Sciatic nerve (tissue), 2 donors: Measurements from ENCODE around the gene CUL4A. TPM values are rescaled to one million over a fixed set of nuclear protein-coding genes. Genes with fewer than 3 reads are reported as not detected.
"Not testable (repeated sequence)": the region's sequence is repeated elsewhere in the genome, so short reads cannot be mapped to it uniquely, and the experiment has no call there.

Source experiments
- ATAC-seq: fragments of 200-7000 bp; cut with Tn5 transposase; one replicate; pipeline ENCODE4 v1.9.1; 2020; ENCODE audit warnings: mild to moderate bottlenecking, moderate library complexity
- DNase-seq: peaks from one replicate; pipeline ENCODE4 v3.0.0-alpha.2; 2020; ENCODE audit warnings: low spot score
- intact Hi-C: fragments of 100-400 bp; cut with DNase I; formaldehyde crosslinking; loops from one replicate; pipeline ENCODE4 v1.14.2; 2022
- microRNA-seq: library from miRNA; unstranded; fragments of <30 nt; microRNA quantifications from one replicate; pipeline ENCODE4 v1.2.0, GENCODE V29; 2020
- total RNA-seq: library from RNA; stranded (reverse); fragmentation: NEBNext Ultra II Directional; extraction: Animal tissue kit (Norgen Biotek cat#: 25700); gene quantifications from one replicate; pipeline ENCODE4 v1.2.1, GENCODE V29; 2021
- donor health status: DM: no; HTN: no; CAD: no.
- donor health status: DM: no; HTN: no; CAD: no.

Gene CUL4A
- total RNA-seq, 1 donor from 2014 or later, result 62.3 TPM

DNA sequence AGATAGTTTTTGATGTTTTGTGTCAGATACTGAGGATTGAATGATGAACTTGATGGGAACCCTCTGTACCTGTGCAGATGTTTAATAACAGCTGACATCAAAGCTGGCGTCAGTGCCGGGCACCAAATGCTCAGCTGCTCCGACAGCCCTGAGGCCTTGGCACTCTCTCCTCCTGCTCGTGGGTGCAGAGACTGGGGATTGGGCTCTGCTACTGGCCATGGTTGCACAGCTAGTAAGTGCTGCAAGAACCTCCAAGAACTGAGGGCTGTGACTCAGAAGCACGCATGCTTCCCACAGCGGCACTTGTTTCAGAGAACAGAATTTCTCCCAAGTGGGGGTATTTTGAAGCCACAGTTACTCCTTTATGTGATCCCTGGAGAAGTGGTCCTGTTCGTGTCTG, 93.6 kb downstream of the CUL4A start:
- intact Hi-C loops, result no loop called here
- ATAC-seq, result no peak
- no peak for DNase-seq

DNA sequence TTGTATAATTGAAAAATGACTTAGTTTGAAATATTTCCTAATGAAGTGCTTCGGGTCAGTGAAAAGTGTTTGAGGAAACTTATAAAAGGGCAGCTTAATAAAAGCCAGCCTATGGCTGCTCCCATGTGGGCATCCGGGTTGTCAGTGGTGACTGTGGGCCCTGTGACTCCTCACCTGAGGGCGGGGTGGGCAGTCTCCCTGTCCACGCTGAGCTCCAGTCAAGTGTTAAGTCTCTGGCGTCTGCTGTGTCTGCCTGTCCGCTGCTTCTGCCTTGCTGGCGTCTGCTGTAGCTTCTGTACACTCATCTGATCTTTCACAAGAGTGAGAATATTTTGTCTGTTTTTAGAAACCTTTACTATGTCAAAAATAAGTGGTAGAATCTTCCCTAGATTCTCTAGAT, 94.7 kb downstream of the CUL4A start:
- intact Hi-C loops, result no loop called here
- no peak for DNase-seq
- ATAC-seq, result no peak

DNA sequence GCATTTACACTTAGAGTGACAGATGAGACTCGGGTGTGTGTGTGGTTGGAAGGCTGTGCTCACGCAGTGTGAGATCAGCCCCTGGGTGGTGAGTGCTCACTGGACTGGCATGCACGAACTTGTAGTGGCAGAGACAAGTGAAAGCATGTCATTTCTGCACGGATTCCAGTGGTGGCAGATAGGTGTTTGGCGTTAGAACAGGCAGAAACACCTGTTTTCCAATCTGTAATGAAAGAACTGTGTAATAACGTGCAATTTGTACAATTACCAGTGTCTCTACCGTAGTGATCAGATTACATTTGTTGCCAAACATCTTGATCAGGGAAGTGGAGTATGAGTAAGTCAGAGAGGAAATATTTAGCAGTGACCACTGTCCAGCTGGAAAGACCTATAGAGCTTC, 95.8 kb downstream of the CUL4A start:
- intact Hi-C loops, result no loop called here
- ATAC-seq, result no peak
- no peak for DNase-seq

GRCh38 chr13:113307491-113307890, 98.1 kb downstream of the CUL4A start:
- intact Hi-C loops, result no loop called here
- DNase-seq, result no peak
- no peak for ATAC-seq

GRCh38 chr13:113309473-113309872, 100.1 kb downstream of the CUL4A start:
- intact Hi-C loops, result no loop called here
- ATAC-seq (no peak), DNase-seq (no peak)

DNA sequence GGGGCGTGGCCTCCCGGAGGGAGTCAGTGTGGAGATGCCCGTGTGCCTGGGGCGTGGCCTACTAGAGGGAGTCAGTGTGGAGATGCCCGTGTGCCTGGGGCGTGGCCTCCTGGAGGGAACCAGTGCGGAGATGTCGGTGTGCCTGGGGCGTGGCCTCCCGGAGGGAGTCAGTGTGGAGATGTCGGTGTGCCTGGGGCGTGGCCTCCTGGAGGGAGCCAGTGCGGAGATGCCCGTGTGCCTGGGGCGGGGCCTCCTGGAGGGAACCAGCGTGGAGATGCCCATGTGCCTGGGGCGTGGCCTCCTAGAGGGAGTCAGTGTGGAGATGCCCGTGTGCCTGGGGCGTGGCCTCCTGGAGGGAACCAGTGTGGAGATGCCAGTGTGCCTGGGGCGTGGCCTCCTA, 104.7 kb downstream of the CUL4A start:
- intact Hi-C loops, ATAC-seq, DNase-seq: not testable (repeated sequence)

- intact Hi-C loops, DNase-seq, ATAC-seq: not testable (repeated sequence)
Observed at GRCh38 chr13:113314895-113315470, 105.6 kb downstream of the CUL4A start.

GRCh38 chr13:113315992-113316391, 106.6 kb downstream of the CUL4A start:
- no peak for DNase-seq
- no peak for ATAC-seq
- intact Hi-C loops, result no loop called here

Small RNA genes lying within 50 kb of the gene (microRNA-seq; reads per million reads assigned to microRNA genes)
- gene MIR8075, result not detected

Other genes starting within 250 kb of the CUL4A start
- 64.1 TPM for gene MCF2L, start 240.4 kb upstream of the CUL4A start, total RNA-seq
- gene F7, start 103.8 kb upstream of the CUL4A start, total RNA-seq, result 0.27 TPM
- gene F10, start 86.8 kb upstream of the CUL4A start, total RNA-seq, result 14.2 TPM
- not detected for gene PROZ, start 51.0 kb upstream of the CUL4A start, total RNA-seq
- gene PCID2, start 944 bp upstream of the CUL4A start, total RNA-seq, result 45.1 TPM
- 183 TPM for gene LAMP1, start 87.6 kb downstream of the CUL4A start, total RNA-seq
- 6.3 TPM for gene GRTP1, start 154.5 kb downstream of the CUL4A start, total RNA-seq
- 14.5 TPM for gene ADPRHL1, start 243.9 kb downstream of the CUL4A start, total RNA-seq